HepG2 (cell line): Measurements from ENCODE around the gene PLCG2. TPM values are rescaled to one million over a fixed set of nuclear protein-coding genes. Genes with fewer than 3 reads are reported as not detected.
A peak's percentile ranks its signal among the peaks of the same experiment; 100 is the strongest.

ENCODE experiments used
- ATAC-seq: fragments of 200-7000 bp; cut with Tn5 transposase; 3 replicates; pipeline ENCODE4 v1.9.1; 2020; ENCODE audit warnings: mild to moderate bottlenecking, moderate library complexity
- BruUV-seq: library from RNA; stranded (reverse); fragments of 400-500 nt; replicated peaks from 2 replicates; lab custom pipeline; 2021; lab: Mats Ljungman, UMichigan
- CTCF ChIA-PET: fragments of 300-600 bp; formaldehyde crosslinking; extraction: SDS; loops from one replicate; lab custom pipeline; 2021; ENCODE audit warnings: low total read pairs, inconsistent platforms, low intra/inter-chr PET ratio; lab: Yijun Ruan, JAX
- POLR2A ChIA-PET: fragments of 350-600 bp; sonication (Branson Sonifier 250); formaldehyde crosslinking; loops from one replicate; lab custom pipeline; 2020; ENCODE audit warnings: antibody characterized with exemption, inconsistent platforms; lab: Yijun Ruan, JAX
- DNase-seq: peaks from one replicate; pipeline ENCODE4 v3.0.0-alpha.2; 2015; ENCODE audit warnings: low spot score
- FAIRE-seq: peaks from 3 replicates; lab custom pipeline; 2011; peaks lifted over from hg19 to GRCh38; lab: Jason Lieb, UNC
- H2AFZ ChIP-seq: one replicate; pipeline ENCODE4 v1.6.1; 2011; ENCODE audit warnings: low read length, inconsistent platforms
- H3K27ac ChIP-seq: fragments of 300-600 bp; 3 replicates; pipeline ENCODE4 v1.8.0; 2011; ENCODE audit warnings: mixed run types, mild to moderate bottlenecking, mixed read lengths, low read length, inconsistent platforms; ENCODE audit not compliant: insufficient read depth; ENCODE audit errors: extremely low read length
- H3K27me3 ChIP-seq, 2 experiments: fragments of 200-600 bp in 1 of 2; 2 replicates in 1 of 2; 3 replicates in 1 of 2; pipeline versions ENCODE4 v1.6.0 to v1.8.0; 2011; ENCODE audit warnings: low read length in 2 of 2, mild to moderate bottlenecking in 2 of 2, moderate library complexity in 2 of 2, inconsistent platforms in 1 of 2; ENCODE audit not compliant: insufficient read depth in 2 of 2, control insufficient read depth in 1 of 2
- H3K36me3 ChIP-seq, 2 experiments: fragments of 200-600 bp in 1 of 2; replicated peaks in 1 of 2; 2 replicates in 1 of 2; 3 replicates in 1 of 2; pipeline versions ENCODE4 v1.5.1 to v1.8.0; 2011; ENCODE audit warnings: low read length in 2 of 2, inconsistent platforms in 1 of 2; ENCODE audit not compliant: insufficient read depth in 2 of 2, control insufficient read depth in 1 of 2
- H3K4me1 ChIP-seq: 2 replicates; pipeline ENCODE4 v1.5.1; 2012; ENCODE audit warnings: low read length, inconsistent platforms; ENCODE audit not compliant: insufficient read depth
- H3K4me2 ChIP-seq: 2 replicates; pipeline ENCODE4 v1.6.0; 2011; ENCODE audit warnings: low read depth, low read length, inconsistent platforms
- H3K4me3 ChIP-seq, 3 experiments: fragments of 200-600 bp in 1 of 3; sonication (generic), shearing (Covaris generic) in 1 of 3; replicated peaks in 1 of 3; 2 replicates each; pipeline ENCODE4 v1.5.1; 2011 to 2016; ENCODE audit warnings: low read length in 3 of 3, inconsistent platforms in 2 of 3, low read depth in 2 of 3, mild to moderate bottlenecking in 2 of 3, control low read depth in 1 of 3, mixed read lengths in 1 of 3; ENCODE audit not compliant: insufficient read depth in 1 of 3
- H3K79me2 ChIP-seq: one replicate; pipeline ENCODE4 v1.6.1; 2011; ENCODE audit warnings: low read length, inconsistent platforms; ENCODE audit not compliant: insufficient read depth
- H3K9ac ChIP-seq: 2 replicates; pipeline ENCODE4 v1.6.0; 2011; ENCODE audit warnings: mild to moderate bottlenecking, low read depth, low read length, inconsistent platforms; ENCODE audit not compliant: insufficient read depth
- H3K9me3 ChIP-seq: 2 replicates; pipeline ENCODE4 v1.5.1; 2012; ENCODE audit warnings: mild to moderate bottlenecking, low read length
- H4K20me1 ChIP-seq: 2 replicates; pipeline ENCODE4 v1.6.0; 2011; ENCODE audit warnings: inconsistent platforms, mild to moderate bottlenecking, low read length, moderate library complexity; ENCODE audit not compliant: insufficient read depth
- HNF4G ChIP-seq, 2 experiments: sonication (generic) in 1 of 2; formaldehyde crosslinking in 1 of 2; IDR thresholded peaks; 2 replicates each; pipeline versions ENCODE4 v1.4.0 to v1.6.1; 2011 to 2020; ENCODE audit warnings: borderline replicate concordance in 2 of 2, low read depth in 2 of 2, mild to moderate bottlenecking in 2 of 2, low read length in 1 of 2, missing genetic modification reagents in 1 of 2, moderate library complexity in 1 of 2
- SP140L ChIP-seq: sonication (generic); formaldehyde crosslinking; IDR thresholded peaks from 2 replicates; pipeline ENCODE4 v1.4.0; 2020; ENCODE audit warnings: missing genetic modification reagents, borderline replicate concordance
- STAG1 ChIP-seq: sonication (generic); formaldehyde crosslinking; IDR thresholded peaks from 2 replicates; pipeline ENCODE4 v1.4.0; 2020; ENCODE audit warnings: missing genetic modification reagents
- ZNF646 ChIP-seq: sonication (generic); formaldehyde crosslinking; IDR thresholded peaks from 2 replicates; pipeline ENCODE4 v1.9.0; 2021; ENCODE audit warnings: mild to moderate bottlenecking, missing genetic modification reagents
- WGBS: methylation state at CpG from one replicate; pipeline ENCODE4 v1.1.6; 2017; ENCODE audit warnings: low lambda C conversion rate; 5-methylcytosine and 5-hydroxymethylcytosine counted together
- in situ Hi-C: cut with HindIII; loops from 2 replicates; pipeline ENCODE4 v1.10.0; 2017; ENCODE audit warnings: low pct_unique_long_range_greater_than_20kb; ENCODE audit not compliant: extremely low pct_ligation_motif_present
- intact Hi-C: fragments of 100-400 bp; cut with micrococcal nuclease; formaldehyde crosslinking; loops from one replicate; pipeline ENCODE4 v1.10.0; 2022; ENCODE audit not compliant: unreplicated experiment
- polyA plus RNA-seq, 8 experiments: library from polyadenylated mRNA; depleted of rRNA in 3 of 8; stranded (reverse) in 7 of 8; unstranded in 1 of 8; fragments of >200 nt; fragmentation: Illumina TruSeq in 4 of 8; extraction: Trizol in 4 of 8; gene quantifications; 2 replicates each; pipeline versions ENCODE4 v1.2.1 to v1.2.3, GENCODE V29; 2011 to 2016; ENCODE audit warnings: low read depth in 4 of 8, missing spikeins in 1 of 8, mixed read lengths in 1 of 8; ENCODE audit not compliant: insufficient read depth in 1 of 8
- total RNA-seq, 5 experiments: library from RNA; depleted of rRNA; stranded (reverse); fragments of >200 nt; fragmentation: Illumina TruSeq; extraction: Trizol; gene quantifications; 2 replicates each; pipeline ENCODE4 v1.2.3, GENCODE V29; 2016; ENCODE audit warnings: low read depth in 1 of 5

Gene PLCG2
- total and polyA plus RNA-seq, 2 of the 13 experiments (the other 11 are each of a cell fraction or from before 2014, with no cell fraction given), result 0.13 to 0.18 TPM

- Histone ChIP-seq H4K20me1 (no peaks in the 10 kb centered on the region), H3K27me3 (peaks cover 0 to 23% of the 10 kb centered on the region in 2 experiments; a peak in 3 of 5 replicates), H3K4me2 (no peak overlapping the region), H3K27ac (no peak overlapping the region), H3K9ac (no peak overlapping the region), H3K36me3 (no peaks in the 10 kb centered on the region), H2AFZ (no peak overlapping the region), H3K4me3 (no peak overlapping the region), H3K4me1 (no peaks in the 10 kb centered on the region), H3K79me2 (no peaks in the 10 kb centered on the region), H3K9me3 (no peaks in the 10 kb centered on the region)
- CTCF ChIA-PET, result interaction anchor here (1.7 kb wide), 1 partner anchor 518 kb away, joined by 3 read pairs; no protein-coding TSS in a partner anchor
- DNase-seq (no peak), ATAC-seq (peak; percentile 39), FAIRE-seq (no peak)
- WGBS, result 26% methylated on average over 7 of the region's 7 CpGs
- POLR2A ChIA-PET, result no interaction called here
- no TSS peak for BruUV-seq
- TF ChIP-seq SP140L, result no peak
- in situ Hi-C loops, result loop anchor here (10.0 kb wide), 1 partner anchor 285 kb away; no protein-coding TSS in a partner anchor
- intact Hi-C loops, result loop anchor here (1.0 to 10.0 kb wide), 3 partner anchors 55 to 291 kb away; no protein-coding TSS in a partner anchor
These were observed 160.3 kb downstream of the PLCG2 start for GRCh38 chr16:81939164-81940056.

DNA sequence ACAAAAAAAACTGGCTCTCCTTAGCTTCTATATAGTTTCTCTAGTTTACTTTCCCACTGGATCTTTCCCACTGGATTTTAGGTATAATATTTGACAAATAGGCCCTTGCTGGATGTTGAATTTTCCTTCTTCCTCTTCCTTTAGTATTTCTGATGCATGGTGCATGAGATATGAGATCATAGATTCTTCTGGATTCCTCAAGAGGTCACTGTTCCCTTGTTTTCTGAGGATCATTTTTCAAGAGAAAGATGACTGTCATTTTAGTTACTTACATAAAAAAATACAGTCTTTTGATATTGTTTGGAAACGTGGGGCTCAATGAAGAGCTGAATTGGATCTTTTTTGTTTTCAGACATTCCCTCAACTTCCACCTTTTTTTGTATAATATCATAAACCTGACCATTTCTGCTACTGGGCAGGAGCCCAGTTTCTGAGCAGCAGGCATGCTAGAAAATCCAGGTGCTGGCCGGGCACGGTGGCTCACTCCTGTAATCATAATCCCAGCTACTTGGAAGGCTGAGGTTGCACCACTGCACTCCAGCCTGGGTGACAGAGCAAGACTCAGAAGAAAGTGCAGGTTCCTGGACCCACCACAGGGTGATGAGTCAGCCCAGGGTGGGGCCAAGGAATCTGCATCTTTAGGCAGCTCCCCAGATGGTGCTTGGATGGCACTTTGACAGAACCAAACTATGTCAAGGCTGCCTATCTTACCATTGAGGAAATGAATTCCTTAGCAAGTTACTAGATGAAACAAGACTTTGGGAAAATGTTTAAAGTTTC, 161.9 kb downstream of the PLCG2 start:
- Histone ChIP-seq H3K36me3 (no peaks in the 10 kb centered on the region), H3K27me3 (peaks cover 0 to 30% of the 10 kb centered on the region in 2 experiments; a peak in 3 of 5 replicates), H3K9me3 (no peaks in the 10 kb centered on the region), H3K4me1 (no peaks in the 10 kb centered on the region), H3K9ac (no peak overlapping the region), H3K4me3 (no peak overlapping the region), H3K27ac (no peak overlapping the region), H2AFZ (no peak overlapping the region), H4K20me1 (no peaks in the 10 kb centered on the region), H3K4me2 (no peak overlapping the region), H3K79me2 (no peaks in the 10 kb centered on the region)
- ATAC-seq (peak; percentile 55; the same call in 2 of the 3 replicates), FAIRE-seq (peak; percentile 84), DNase-seq (peak; percentile 47)
- 27% methylated on average over 3 of the region's 3 CpGs for WGBS
- ChIA-PET POLR2A (no interaction called here), CTCF (interaction anchor here (1.5 to 1.7 kb wide), 2 partner anchors 289 to 516 kb away, joined by 3 to 15 read pairs; no protein-coding TSS in a partner anchor)
- BruUV-seq, result no TSS peak
- in situ Hi-C loops, result loop anchor here (10.0 kb wide), 1 partner anchor 284 kb away; no protein-coding TSS in a partner anchor
- intact Hi-C loops, result loop anchor here (1.0 to 10.0 kb wide), 3 partner anchors 54 to 289 kb away; no protein-coding TSS in a partner anchor
- TF ChIP-seq ZNF646, result no peak
- peak; percentile 82 for TF ChIP-seq STAG1 (CRISPR knock-in tag)
- no peak for TF ChIP-seq HNF4G (IDR thresholded peaks at IDR 0.05; ENCODE audit: borderline replicate concordance, low read depth, low read length)
- no peak for TF ChIP-seq HNF4G (CRISPR knock-in tag; IDR thresholded peaks at IDR 0.05; ENCODE audit: borderline replicate concordance, low read depth)
